Measurements from ENCODE around the gene SUMO4. TPM values are rescaled to one million over a fixed set of nuclear protein-coding genes. Genes with fewer than 3 reads are reported as not detected.
A peak's percentile ranks its signal among the peaks of the same experiment; 100 is the strongest.
"Not testable (repeated sequence)": the region's sequence is repeated elsewhere in the genome, so short reads cannot be mapped to it uniquely, and the experiment has no call there.

The SUMO4 gene
- total RNA-seq, 1 donor from 2014 or later = 1.1 TPM

- ATAC-seq = peak; percentile 83
These were observed 32.1 kb downstream of the SUMO4 start for GRCh38 chr6:149431905-149432775.

- no peak for ATAC-seq
These were observed 33.3 kb downstream of the SUMO4 start for GRCh38 chr6:149433405-149433804.

DNA sequence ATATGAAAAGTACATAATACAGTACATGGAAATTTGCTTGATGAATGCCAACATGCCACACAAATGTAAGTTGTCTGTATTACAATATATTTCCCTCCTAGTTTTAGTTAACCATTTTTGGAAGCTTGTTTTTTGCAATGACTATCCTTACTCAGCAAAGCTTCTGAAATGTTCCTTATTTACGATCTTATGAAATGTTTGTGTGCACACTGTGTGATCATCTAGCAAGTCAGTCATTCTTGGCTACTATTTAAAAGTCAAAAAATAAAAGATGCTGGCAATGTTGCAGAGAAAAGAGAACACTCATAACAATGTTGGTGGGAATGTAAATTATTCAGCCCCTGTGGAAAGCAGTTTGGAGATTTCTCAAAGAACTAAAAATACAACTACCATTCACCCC is 33.8 kb downstream of the SUMO4 start:
- no peak for ATAC-seq

DNA sequence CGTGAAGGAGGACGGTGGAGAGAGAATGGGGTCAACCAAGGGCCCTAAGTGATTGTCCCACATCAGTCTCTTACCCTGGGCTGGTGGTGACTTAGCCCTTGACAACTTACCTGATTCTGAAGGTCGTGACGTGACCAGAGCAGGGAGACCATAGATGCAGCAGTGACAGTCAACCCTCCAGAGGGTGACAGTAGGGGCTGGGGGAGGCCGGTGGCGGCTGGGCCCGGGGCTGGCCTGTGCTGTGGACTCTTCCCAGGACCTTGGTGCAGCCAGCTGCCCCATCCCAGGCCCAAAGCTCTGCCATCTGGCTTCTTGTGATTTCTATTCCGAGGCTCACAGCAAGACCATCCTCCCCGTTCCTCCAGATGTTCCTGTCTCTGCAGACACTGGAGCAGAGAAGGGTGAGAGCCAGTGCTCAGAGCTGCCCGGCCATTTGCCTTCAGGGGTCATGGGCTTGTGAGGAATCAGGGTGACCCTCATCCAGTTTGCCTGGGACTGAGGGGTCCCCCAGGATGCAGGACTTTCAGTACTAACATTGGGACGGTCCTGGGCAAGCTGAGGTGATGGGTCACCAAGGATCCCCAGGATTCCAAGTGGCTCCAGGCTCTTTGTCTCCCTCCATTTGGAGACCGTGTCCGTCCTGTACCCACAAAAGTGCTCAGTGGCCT is 36.0 kb downstream of the SUMO4 start:
- no peak for ATAC-seq

DNA sequence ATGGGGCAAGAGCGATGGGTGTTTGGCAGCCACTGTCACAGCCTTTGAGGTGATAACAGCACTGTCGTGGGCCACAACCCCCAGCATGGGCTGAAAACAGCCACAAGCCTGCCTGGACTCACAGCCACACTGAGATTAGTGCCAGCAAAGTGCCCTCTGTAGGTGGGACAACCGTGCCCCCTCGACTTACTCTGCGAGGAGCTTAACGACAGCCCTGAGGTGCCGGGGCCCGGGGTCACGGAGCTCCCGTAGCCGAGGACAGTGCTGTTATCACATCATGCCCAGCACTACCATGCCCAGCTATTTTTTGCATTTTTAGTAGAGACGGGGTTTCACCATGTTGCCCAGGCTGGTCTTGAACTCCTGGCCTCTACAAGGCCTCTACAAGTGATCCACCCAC is 36.6 kb downstream of the SUMO4 start:
- no peak for ATAC-seq

GRCh38 chr6:149437212-149437611 is 37.1 kb downstream of the SUMO4 start:
- no peak for ATAC-seq

DNA sequence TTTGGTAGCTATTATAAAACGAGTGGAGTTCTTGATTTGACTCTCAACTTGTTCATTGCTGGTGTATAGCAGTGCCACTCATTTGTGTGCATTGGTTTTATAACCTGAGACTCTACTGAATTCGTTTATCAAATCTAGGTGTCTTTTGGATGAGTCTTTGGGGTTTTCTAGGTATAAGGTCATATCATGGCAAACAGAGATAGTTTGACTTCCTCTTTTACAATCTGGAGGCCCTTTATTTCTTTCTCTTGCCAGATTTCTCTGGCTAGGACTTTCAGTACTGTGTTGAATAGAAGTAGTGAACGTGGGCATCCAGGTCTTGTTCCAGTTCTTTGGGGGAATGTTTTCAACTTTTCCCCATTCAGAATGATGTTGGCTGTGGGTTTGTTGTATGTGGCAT is 38.8 kb downstream of the SUMO4 start:
- ATAC-seq = no peak

DNA sequence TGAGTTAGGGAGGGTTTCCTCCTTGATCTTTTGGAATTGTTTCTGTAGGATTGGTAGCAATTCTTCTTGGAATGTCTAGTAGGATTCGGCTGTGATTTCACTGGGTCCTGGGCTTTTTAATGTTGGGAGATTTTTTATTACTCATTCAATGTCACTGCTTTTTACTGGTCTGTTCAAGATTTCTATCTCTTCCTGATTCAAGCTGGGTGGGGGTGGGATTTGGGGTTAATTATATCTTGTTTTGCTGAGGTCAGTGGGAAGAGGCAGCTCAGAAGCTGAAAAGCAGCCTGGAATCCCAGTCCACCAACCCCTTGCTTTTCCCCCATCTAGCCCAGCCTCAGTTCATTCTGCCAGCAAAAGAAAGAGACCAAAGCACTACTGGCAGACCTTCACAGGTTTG is 39.6 kb downstream of the SUMO4 start:
- no peak for ATAC-seq

DNA sequence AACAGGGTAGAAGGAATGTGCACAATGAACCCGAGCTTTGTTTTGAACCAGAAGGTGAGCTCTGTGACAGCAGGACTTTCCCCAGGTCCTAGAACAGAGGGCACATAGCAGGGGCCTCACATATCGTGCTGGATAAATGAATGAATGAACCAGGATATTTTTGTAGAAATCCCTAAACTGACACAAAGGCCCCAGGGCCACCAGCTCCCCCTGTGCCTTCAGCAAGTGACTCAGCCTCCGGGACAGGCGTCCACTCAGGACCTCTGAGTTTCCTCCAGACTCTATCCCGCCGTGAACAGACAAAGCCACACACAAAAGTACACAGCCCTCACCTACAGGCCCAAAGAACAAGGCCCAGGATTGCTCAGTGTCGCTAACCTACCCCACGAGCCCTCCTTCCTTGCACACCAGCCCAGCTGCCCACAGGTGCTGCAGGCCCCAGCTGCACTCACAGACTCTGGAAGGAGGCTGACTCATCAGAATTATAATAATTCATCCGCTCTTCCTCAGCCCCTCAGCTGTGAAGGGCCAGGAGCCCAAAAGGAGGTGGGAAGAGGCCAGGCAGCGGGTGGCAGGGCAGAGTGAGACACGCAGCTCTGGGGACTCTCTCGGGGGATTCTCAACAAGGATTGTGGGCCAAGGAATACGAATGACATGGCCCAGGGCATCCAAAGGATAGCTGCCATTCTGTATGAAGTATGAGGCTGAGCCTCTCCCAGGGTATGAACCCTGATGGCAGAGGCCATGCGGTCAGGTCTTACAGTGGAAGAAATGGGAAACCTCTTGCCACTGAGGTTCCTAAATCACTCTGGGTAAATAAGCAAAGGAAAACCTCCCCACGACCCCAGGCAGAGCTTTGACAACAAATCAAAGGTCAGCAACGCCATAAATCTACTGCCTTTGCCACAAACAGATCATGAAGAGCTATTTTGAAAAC is 40.9 kb downstream of the SUMO4 start:
- no peak for ATAC-seq

DNA sequence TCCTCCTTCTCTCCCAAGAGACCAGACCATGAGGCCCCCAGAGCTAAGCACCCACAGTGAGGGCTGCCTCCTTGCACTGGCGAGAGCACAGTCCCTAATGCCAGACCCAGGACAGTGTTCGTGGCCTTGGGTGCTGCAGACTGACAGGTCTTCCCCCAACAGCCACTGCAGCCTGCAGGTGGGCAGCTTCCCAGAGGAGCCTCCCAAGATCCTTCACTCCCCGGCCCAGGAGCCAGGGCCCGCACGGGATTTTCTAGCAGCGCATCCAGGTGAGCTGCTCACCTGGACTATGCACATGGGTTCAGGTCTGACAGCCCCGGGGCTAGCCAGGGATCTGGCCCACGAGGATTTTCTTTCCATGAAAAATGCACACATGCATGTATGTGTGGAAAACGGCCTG is 41.7 kb downstream of the SUMO4 start:
- no peak for ATAC-seq

DNA sequence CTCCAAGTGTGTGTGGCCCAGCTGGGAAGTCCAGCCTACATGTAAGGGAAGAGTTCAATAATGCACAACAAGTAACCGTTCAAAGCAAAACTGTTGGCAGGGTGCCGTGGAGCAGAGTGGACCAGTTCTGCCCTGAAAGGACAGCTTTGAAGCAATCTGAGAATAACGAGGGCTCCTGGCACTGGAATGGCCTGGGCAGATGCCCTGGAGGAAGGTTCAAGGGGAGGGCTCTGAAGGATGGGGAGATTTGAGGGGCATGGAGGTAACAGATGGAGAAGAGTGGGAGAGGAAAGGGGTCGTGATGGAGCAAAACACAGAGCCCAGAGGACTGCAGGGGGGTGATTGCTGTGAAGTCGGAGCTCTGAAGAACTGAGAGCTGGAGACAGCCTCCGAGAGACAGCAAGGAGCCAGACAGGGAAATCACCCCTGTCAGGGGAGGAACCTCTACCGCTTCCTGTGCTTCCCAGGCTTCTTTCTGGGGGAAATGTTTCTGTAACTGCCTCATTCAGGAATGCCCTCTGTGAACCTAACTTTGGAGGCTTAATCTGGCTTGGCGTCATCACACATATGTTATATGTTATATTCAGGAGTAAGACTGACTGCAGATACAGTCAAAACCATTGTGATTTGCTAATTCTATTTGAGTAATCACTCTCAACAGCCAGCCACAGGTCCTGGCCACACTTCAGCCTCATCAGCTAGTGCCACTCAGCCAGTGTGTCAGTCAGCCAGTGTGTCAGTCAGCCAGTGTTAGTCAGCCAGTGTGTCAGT is 43.5 kb downstream of the SUMO4 start:
- no peak for ATAC-seq

DNA sequence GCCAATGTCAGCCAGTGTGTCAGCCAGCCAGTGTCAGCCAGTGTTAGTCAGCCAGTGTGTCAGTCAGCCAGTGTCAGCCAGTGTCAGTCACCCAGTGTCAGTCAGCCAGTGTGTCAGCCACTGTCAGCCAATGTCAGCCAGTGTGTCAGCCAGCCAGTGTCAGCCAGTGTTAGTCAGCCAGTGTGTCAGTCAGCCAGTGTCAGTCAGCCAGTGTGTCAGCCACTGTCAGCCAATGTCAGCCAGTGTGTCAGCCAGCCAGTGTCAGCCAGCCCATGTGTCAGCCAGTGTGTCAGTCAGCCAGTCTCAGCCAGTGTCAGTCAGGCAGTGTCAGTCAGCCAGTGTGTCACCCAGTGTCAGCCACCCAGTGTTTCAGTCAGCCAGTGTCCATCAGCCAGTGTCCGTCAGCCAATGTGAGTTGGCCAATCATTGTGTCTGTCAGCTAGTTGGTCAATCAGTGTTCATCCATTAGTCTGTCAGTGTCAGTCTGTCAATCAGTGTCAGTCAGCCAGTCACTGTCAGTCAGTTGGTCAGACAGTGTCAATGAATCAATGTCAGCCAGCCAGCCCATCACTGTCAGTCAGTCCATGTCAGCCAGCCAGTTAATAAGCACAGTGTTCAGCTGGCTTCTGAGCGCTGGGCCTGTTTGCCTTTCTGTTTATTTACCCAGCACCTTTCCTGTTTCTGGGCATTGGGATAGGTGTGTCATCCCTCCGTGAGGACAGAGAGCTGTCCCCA is 44.5 kb downstream of the SUMO4 start:
- not testable (repeated sequence) for ATAC-seq

DNA sequence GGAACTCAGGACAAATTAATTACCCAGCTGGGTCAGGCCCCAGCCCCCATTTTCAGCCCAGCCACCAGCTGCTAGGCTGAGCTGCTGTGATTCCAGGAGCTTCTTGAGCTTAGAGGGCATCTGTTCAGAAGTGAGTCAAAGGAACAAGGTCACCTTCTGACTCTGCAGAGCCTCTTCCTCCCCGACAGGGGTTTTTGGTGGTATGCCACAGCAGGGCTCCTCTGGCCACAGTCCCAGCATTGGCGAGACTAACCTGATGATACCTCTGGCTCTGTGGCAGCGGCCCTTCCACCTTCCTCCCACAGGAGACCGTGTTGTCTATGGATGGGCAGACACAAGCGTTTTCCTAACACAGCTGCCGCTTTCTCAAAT is 45.0 kb downstream of the SUMO4 start:
- no peak for ATAC-seq

DNA sequence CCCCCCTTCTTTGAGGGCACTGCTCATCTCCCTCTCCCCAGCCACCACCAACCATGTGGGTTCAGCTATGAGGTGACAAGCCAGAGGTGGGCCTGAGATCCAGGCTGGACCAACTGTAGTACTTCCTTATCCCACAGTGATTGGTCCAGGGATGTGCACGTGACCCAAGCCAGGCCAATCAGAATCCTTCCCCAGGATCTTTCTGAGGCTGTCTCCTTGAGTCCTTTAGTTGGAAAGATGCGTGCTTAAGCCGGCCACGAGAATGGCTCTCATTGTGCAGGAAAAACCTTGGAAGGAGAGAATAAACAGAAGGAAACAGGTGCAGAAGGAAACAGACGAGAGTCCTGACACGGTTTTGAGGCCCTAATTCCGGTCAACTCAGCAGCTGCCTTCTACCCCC is 45.5 kb downstream of the SUMO4 start:
- ATAC-seq = no peak

DNA sequence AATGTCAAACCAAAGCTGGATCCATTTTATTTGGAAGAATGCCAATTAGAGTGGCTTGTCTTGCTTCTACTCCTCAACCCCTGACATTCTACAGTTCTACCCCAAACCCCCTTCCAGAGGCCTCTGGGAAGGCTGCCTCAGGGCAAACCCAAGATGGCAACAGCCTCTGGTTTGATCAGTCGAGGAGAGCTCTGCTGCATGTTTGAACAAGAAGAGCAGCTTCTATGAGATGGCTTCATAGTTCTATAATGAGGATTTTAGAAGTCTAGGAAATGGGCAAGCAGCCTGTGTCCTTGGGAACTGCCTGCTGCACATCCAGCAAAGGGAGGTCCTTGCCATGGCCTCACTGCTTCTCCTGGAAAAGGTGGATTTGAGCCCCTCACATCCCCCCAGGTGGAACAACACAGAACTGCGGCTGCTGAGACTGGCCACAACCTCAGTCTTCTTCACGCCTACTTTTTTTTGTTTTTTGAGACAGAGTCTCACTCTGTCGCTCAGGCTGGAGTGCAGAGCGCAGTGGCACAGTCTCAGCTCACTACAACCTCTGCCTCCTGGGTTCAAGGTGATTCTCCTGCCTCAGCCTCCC is 46.8 kb downstream of the SUMO4 start:
- no peak for ATAC-seq

GRCh38 chr6:149448821-149449453 is 48.9 kb downstream of the SUMO4 start:
- ATAC-seq = no peak

DNA sequence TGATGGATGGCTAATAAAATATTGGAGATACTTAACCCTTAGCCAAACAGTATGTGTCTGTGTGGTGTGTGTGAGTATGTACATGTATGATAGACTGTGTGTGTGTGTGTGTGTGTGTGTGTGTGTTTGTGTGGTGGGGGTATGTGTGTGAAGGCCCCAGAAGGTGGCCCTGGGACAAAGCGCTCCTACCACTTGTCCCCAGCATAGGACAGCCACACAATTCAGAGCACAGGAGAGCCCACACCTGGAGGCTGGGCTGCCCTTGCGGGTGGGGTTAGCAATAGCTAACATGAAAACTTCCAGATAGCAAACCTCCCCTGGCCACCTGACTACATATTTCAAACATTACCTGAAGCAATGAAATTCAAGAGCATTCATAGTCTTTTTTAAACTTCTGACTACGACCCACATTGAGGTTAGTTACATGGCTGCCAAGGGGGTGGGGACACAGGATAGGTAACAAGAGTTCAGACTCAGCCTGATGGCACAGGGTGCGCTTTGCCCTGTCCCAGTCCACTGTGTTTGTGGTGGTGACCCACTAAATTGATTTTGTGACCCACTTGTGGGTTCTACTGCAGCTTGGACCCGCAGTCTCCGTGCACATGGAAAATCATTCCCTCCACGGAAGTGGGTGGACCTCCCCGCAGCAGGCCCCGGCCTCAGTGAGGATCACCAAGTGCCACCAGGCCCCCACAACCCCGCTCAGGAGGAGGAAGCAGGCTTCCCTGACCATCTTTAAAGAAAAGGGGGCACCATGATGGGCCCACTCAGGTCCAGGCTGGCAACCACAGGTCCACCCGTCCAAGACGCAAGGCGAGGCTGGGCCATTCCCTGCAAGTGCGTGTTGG is 50.0 kb downstream of the SUMO4 start:
- no peak for ATAC-seq

Data from esophagus mucosa (tissue), 1 donor.